Gastrocnemius medialis (tissue), 4 donors: ENCODE measurements around the gene RFC4.

Experiments
- POLR2A ChIP-seq, 2 donors: fragments of 450-650 bp; IDR thresholded peaks; one replicate each; pipeline ENCODE4 v1.6.1; 2017; ENCODE audit warnings: antibody characterized with exemption in 2 of 2, mild to moderate bottlenecking in 2 of 2, moderate library complexity in 2 of 2
- TF ChIP-seq, protein P1 (sequence below), 5 experiments: fragments of 450-650 bp in 3 of 5; fragments of 200-600 bp in 2 of 5; sonication (generic) in 2 of 5; IDR thresholded peaks in 4 of 5; conservative IDR thresholded peaks in 1 of 5; 1 replicate in 4 of 5; 2 replicates in 1 of 5; pipeline ENCODE4 v1.5.1; 2016 to 2019; ENCODE audit warnings: antibody characterized with exemption in 5 of 5, mild to moderate bottlenecking in 3 of 5, moderate library complexity in 3 of 5

DNA sequence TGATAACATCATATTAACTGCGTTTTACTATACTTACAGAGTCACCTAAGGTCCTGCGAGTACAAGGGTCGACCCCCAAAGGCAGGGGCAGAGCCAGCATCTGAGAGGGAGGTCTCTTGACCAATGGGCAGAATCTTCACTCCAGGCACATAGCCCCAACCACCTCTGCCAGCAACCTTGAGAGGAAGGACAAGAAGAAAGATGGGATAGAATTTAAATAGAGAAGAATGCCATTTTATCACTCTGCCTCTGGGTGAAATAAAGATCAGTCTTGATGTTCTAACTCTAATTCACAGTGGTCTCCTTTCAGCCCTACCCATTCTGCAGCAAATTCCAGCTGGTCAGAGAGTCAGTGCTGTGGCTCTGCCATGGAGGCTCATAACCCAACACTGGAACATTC is 62.6 kb downstream of the RFC4 start:
- TF ChIP-seq, protein P1, sequence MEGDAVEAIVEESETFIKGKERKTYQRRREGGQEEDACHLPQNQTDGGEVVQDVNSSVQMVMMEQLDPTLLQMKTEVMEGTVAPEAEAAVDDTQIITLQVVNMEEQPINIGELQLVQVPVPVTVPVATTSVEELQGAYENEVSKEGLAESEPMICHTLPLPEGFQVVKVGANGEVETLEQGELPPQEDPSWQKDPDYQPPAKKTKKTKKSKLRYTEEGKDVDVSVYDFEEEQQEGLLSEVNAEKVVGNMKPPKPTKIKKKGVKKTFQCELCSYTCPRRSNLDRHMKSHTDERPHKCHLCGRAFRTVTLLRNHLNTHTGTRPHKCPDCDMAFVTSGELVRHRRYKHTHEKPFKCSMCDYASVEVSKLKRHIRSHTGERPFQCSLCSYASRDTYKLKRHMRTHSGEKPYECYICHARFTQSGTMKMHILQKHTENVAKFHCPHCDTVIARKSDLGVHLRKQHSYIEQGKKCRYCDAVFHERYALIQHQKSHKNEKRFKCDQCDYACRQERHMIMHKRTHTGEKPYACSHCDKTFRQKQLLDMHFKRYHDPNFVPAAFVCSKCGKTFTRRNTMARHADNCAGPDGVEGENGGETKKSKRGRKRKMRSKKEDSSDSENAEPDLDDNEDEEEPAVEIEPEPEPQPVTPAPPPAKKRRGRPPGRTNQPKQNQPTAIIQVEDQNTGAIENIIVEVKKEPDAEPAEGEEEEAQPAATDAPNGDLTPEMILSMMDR (IDR thresholded peaks at IDR 0.05 in 4 of 5, conservative IDR thresholded peaks at IDR 0.05 in 1 of 5), result no peak
- no peak for TF ChIP-seq POLR2A (IDR thresholded peaks at IDR 0.05)
